ENCODE data around the gene RSRC1.

RSRC1 gene

GRCh38 chr3:158465074-158465473 is 355.2 kb downstream of the RSRC1 start:
- no peak overlapping the region for H3K27ac ChIP-seq
- H3K4me1 ChIP-seq, result no peaks in the 10 kb centered on the region
- H2AFZ ChIP-seq, result no peak overlapping the region
- no peak overlapping the region for H3K4me2 ChIP-seq (ENCODE audit: low read length)
- H3K4me3 ChIP-seq (ENCODE audit: low read depth, low read length), result no peak overlapping the region
- H3K36me3 ChIP-seq (ENCODE audit: control insufficient read depth, insufficient read depth, low read length), result no peaks in the 10 kb centered on the region
- TF ChIP-seq CTCF (IDR thresholded peaks at IDR 0.05), result no peak
- H3K9ac ChIP-seq, result no peak overlapping the region
- H3K79me2 ChIP-seq, result no peaks in the 10 kb centered on the region
- H3K9me3 ChIP-seq (ENCODE audit: control insufficient read depth, low read length), result no peaks in the 10 kb centered on the region
- no peaks in the 10 kb centered on the region for H3K27me3 ChIP-seq (ENCODE audit: control insufficient read depth, insufficient read depth, low read length)

GRCh38 chr3:158470944-158471638 is 361.2 kb downstream of the RSRC1 start:
- H3K79me2 ChIP-seq, result no peaks in the 10 kb centered on the region

GRCh38 chr3:158471639-158472294 is 361.9 kb downstream of the RSRC1 start:
- Histone ChIP-seq H3K9me3 (ENCODE audit: control insufficient read depth, low read length) (no peaks in the 10 kb centered on the region), H3K4me1 (no peaks in the 10 kb centered on the region), H3K9ac (no peak overlapping the region), H3K36me3 (ENCODE audit: control insufficient read depth, insufficient read depth, low read length) (no peaks in the 10 kb centered on the region), H2AFZ (no peak overlapping the region), H3K4me3 (ENCODE audit: low read depth, low read length) (no peak overlapping the region), H3K27ac (no peak overlapping the region), H3K27me3 (ENCODE audit: control insufficient read depth, insufficient read depth, low read length) (no peaks in the 10 kb centered on the region), H3K4me2 (ENCODE audit: low read length) (no peak overlapping the region), H3K79me2 (no peaks in the 10 kb centered on the region)
- no peak for TF ChIP-seq CTCF (IDR thresholded peaks at IDR 0.05)

More at GRCh38 chr3:158470944-158471638, 361.2 kb downstream of the RSRC1 start:
- Histone ChIP-seq H3K4me3 (ENCODE audit: low read depth, low read length) (no peak overlapping the region), H3K9me3 (ENCODE audit: control insufficient read depth, low read length) (no peaks in the 10 kb centered on the region), H3K9ac (no peak overlapping the region), H2AFZ (no peak overlapping the region), H3K4me1 (no peaks in the 10 kb centered on the region), H3K27me3 (ENCODE audit: control insufficient read depth, insufficient read depth, low read length) (no peaks in the 10 kb centered on the region), H3K27ac (no peak overlapping the region), H3K4me2 (ENCODE audit: low read length) (no peak overlapping the region), H3K36me3 (ENCODE audit: control insufficient read depth, insufficient read depth, low read length) (no peaks in the 10 kb centered on the region)
- no peak for TF ChIP-seq CTCF (IDR thresholded peaks at IDR 0.05)

- Histone ChIP-seq H3K4me3 (ENCODE audit: low read depth, low read length) (no peak overlapping the region), H3K4me2 (ENCODE audit: low read length) (no peak overlapping the region), H3K79me2 (no peaks in the 10 kb centered on the region), H3K4me1 (no peaks in the 10 kb centered on the region), H2AFZ (no peak overlapping the region), H3K36me3 (ENCODE audit: control insufficient read depth, insufficient read depth, low read length) (no peaks in the 10 kb centered on the region), H3K9me3 (ENCODE audit: control insufficient read depth, low read length) (no peaks in the 10 kb centered on the region), H3K9ac (no peak overlapping the region), H3K27me3 (ENCODE audit: control insufficient read depth, insufficient read depth, low read length) (no peaks in the 10 kb centered on the region), H3K27ac (no peak overlapping the region)
- no peak for TF ChIP-seq CTCF (IDR thresholded peaks at IDR 0.05)
Measured at GRCh38 chr3:158479051-158479450, 369.2 kb downstream of the RSRC1 start.

Data from parathyroid adenoma (tissue), 2 donors.